ENCODE measurements around the gene CHPT1.
A peak's percentile ranks its signal among the peaks of the same experiment; 100 is the strongest.

Gene CHPT1

DNA sequence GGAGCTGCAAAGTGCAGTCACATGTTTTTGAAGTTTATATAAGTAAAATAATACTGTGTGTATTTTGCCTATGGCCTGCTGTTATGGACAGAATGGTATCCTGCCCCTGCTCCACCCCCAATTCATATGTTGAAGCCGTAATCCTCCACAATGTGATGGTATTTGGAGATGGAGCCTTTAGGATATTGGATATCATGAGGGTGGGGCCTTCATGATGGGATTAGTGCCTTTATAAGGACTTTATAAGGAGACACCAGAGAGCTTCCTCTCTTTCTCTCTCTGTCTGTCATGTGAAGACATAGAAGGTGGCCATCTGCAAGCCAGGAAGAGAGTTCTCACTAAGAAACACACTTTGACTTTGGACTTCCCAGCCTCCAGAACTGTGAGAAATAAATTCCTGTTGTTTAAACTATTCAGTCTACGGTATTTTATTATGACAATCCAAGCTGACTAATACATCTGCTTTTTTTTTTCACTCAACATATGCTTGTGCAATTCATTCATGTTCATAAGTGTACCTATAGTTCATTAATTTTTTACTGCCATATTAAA, 3.1 kb upstream of the CHPT1 start:
- TF ChIP-seq, protein P1, sequence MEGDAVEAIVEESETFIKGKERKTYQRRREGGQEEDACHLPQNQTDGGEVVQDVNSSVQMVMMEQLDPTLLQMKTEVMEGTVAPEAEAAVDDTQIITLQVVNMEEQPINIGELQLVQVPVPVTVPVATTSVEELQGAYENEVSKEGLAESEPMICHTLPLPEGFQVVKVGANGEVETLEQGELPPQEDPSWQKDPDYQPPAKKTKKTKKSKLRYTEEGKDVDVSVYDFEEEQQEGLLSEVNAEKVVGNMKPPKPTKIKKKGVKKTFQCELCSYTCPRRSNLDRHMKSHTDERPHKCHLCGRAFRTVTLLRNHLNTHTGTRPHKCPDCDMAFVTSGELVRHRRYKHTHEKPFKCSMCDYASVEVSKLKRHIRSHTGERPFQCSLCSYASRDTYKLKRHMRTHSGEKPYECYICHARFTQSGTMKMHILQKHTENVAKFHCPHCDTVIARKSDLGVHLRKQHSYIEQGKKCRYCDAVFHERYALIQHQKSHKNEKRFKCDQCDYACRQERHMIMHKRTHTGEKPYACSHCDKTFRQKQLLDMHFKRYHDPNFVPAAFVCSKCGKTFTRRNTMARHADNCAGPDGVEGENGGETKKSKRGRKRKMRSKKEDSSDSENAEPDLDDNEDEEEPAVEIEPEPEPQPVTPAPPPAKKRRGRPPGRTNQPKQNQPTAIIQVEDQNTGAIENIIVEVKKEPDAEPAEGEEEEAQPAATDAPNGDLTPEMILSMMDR (IDR thresholded peaks at IDR 0.05; ENCODE audit: insufficient read depth, low read length, missing control alignments): no peak
- ChIA-PET CTCF (no interaction called here), POLR2A (no interaction called here)
- no peak overlapping the region for H3K4me3 ChIP-seq (ENCODE audit: low read depth, low read length)
- no peak for DNase-seq (ENCODE audit: low read depth, low spot score)

DNA sequence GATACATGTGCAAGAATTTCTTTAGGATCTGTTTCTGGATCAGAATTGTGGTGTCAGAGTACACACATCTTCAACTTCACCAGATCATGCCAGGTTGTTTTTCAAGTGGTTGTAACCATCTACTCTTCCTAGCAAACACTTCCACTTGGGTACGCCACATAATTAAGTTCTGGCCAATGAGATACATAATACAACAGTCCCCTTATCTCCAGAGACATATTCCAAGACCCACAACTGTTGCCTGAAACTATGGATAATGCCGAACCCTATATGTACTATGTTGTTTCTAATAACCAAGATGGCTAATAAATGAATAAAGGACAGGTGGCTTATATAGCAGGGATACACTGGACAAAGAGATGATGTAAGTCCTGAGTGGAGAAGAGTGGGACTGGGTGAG, 2.5 kb upstream of the CHPT1 start:
- TF ChIP-seq, protein P1 (IDR thresholded peaks at IDR 0.05; ENCODE audit: insufficient read depth, low read length, missing control alignments): no peak
- H3K4me3 ChIP-seq (ENCODE audit: low read depth, low read length): no peak overlapping the region
- ChIA-PET POLR2A (no interaction called here), CTCF (no interaction called here)
- DNase-seq (ENCODE audit: low read depth, low spot score): no peak

DNA sequence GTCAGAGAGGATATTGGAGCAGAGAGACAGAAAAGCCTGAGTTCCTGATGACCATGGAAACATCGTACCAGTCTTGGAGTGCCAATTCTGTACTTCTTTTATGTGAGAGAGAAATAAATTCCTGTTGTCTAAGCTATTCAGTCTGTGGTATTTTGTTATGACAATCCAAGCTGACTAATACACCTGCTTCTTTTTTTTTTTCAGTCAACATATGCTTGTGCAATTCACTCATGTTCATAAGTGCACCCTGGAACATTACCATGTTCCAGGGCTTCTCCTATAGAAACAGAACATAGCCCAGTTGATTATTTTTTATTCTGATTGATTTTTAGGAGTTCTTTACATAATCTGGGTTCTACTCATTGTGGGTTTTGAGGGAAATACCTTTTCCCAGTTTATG, 1.7 kb upstream of the CHPT1 start:
- ChIA-PET CTCF (no interaction called here), POLR2A (no interaction called here)
- no peak for DNase-seq (ENCODE audit: low read depth, low spot score)
- TF ChIP-seq, protein P1 (IDR thresholded peaks at IDR 0.05; ENCODE audit: insufficient read depth, low read length, missing control alignments): no peak
- H3K4me3 ChIP-seq (ENCODE audit: low read depth, low read length): no peak overlapping the region

DNA sequence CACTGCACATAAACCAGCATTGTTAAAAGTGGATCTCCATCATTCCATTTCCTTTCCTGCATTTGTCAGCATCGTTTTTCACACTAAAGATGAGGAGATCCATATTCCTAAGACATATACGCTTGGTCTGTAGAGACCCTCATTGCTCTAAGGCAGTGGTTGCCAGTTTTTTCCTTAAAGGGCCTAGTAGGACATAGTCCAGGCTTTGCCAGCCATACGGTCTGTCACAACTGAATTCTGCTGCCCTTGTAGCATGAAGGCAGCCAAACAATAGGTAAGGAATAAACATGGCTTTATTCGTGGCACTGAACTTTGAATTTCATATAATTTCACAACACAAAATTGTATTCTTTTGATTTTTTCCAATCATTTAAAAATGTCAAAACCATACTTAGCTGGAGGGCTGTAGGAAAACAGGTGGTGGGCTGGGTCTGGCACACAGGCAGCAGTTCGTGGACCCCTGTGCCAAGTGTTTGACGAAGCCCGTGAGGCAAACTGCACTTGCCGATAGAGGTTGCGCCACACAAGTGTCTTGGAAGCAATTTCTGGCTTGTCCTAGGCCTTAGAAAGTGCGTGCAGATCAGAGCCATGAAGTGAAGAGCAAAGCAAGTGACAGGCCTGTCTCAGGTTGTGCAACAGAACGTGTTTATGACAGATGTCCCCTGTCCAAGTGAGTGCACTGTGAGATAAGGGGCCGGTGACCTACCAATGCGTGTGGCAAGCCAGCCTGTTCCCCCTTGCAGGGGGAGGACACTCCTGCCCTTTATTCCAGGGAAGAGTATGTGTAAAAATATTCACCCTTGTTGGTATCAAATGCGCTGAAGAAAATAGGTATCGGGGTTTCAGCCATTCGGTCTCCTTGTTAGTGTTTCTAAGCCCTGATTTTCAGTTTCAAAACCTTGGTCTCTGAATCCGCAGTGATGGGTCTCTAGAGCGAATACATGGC, 916 bp upstream of the CHPT1 start:
- no peak for DNase-seq (ENCODE audit: low read depth, low spot score)
- H3K4me3 ChIP-seq (ENCODE audit: low read depth, low read length): peak overlapping the region; percentile 88
- TF ChIP-seq, protein P1 (IDR thresholded peaks at IDR 0.05; ENCODE audit: insufficient read depth, low read length, missing control alignments): no peak
- CTCF ChIA-PET: no interaction called here
- POLR2A ChIA-PET: no interaction called here

DNA sequence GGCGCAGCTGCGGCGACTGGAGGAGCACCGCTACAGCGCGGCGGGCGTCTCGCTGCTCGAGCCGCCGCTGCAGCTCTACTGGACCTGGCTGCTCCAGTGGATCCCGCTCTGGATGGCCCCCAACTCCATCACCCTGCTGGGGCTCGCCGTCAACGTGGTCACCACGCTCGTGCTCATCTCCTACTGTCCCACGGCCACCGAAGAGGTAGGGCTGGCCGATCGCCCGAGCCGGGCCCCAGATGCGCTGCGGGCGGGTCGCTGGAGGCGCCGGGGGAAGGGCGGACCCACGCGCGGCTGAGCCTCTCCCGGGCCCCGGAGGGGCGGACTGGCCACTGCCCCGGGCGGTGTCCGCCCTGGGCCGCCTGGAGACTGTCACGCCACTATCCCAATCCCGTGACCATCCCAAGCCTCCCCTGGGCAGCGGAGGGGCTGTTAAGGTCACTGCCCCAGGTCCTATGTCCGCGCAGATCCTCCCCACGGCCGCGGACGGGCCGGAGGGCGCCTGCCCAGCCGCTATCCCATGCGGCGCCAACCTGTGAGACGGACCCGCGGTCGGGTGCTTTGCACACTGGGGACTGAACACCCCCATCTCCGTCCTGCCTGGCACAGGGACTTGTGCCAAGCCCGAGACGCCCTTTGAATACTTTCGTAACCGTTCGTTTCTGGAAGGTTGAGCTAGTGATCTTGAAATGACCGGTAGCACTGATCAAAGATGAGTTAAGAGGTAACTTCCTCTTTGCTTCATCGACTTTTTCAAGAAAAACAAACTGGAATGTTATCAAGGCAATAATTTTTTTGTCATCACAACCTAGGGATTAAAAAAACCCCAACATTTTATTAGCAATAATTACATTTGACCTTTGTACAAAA, 725 bp downstream of the CHPT1 start:
- ChIA-PET CTCF (interaction anchor here (1.0 to 2.3 kb wide), 4 partner anchors 10 to 133 kb away, joined by 3 to 10 read pairs (median 3); partner anchors contain the start of gene GNPTAB), POLR2A (no interaction called here)
- no peak for DNase-seq (ENCODE audit: low read depth, low spot score)
- H3K4me3 ChIP-seq (ENCODE audit: low read depth, low read length): peak overlapping the region; percentile 88
- TF ChIP-seq, protein P1 (IDR thresholded peaks at IDR 0.05; ENCODE audit: insufficient read depth, low read length, missing control alignments): no peak

All from AG04449 (cell line).